Heart left ventricle (tissue), 13 donors: ENCODE results near the gene RBL1.
"Not testable (repeated sequence)": the region's sequence is repeated elsewhere in the genome, so short reads cannot be mapped to it uniquely, and the experiment has no call there.

ENCODE experiments used
- CTCF ChIP-seq, 12 donors: fragments of 200-600 bp; sonication (generic) in 4 of 12; IDR thresholded peaks; one replicate each; pipeline versions ENCODE4 v1.5.0 to v1.8.0; 2018 to 2022; ENCODE audit warnings: antibody characterized with exemption in 12 of 12, mild to moderate bottlenecking in 5 of 12
- POLR2A ChIP-seq, 2 donors: fragments of 450-650 bp; IDR thresholded peaks; one replicate each; pipeline ENCODE4 v1.6.1; 2017; ENCODE audit warnings: antibody characterized with exemption in 2 of 2, mild to moderate bottlenecking in 2 of 2, moderate library complexity in 2 of 2
- donor health status: ischemic (EF 13 %, LVEDD 7.1; RV severe dilation, severe dysfunction).
- donor health status: DM: no; HTN: yes; CAD: no.
- donor health status: DM: no; HTN: no; CAD: no.
- donor health status: ischemic (EF 25% LVEDD 6.9; RV normal size, moderate dysfunction).
- donor health status: ischemic (EF 25% LVEDD 5.7; RV mildly dilated, moderate dysfunction).
- donor health status: ischemic (EF 35%, LVEDD 5.7; RV mildly dilated, moderate dysfunction).
- donor health status: nonischemic (EF 11% LVEDD 7.7; RV severe dilation, severe dysfunction).
- donor health status: DM: yes; HTN: yes; CAD: no.
- donor health status: PGD.
- donor health status: ischemic (EF 29% LVEDD 5.4; RV normal size, mild dysfunction).
- donor health status: nonischemic (EF 23%, LVEDD 6.1; RV moderate dilation, normal function).

GRCh38 chr20:37069563-37069962 lies 26.2 kb downstream of the RBL1 start:
- not testable (repeated sequence) for TF ChIP-seq CTCF, POLR2A (IDR thresholded peaks at IDR 0.05)
